ENCODE data around the gene OR10A2.

The OR10A2 gene

GRCh38 chr11:6825231-6825744 is 37.6 kb upstream of the OR10A2 start (continued):
- TF ChIP-seq ZNF274 (IDR thresholded peaks at IDR 0.05; ENCODE audit: low read length) (no peak), ZNF274 (tag by site-specific recombination; IDR thresholded peaks at IDR 0.05; ENCODE audit: borderline replicate concordance) (no peak), ZFHX2 (tag by site-specific recombination; conservative IDR thresholded peaks at IDR 0.05) (no peak), ZNF404 (tag by site-specific recombination; IDR thresholded peaks at IDR 0.05) (no peak), ZNF174 (tag by site-specific recombination; IDR thresholded peaks at IDR 0.05) (no peak), INSM2 (tag by site-specific recombination; IDR thresholded peaks at IDR 0.05) (peak; percentile 62; the same call in 1 of the 2 replicates), ZFP69B (tag by site-specific recombination; IDR thresholded peaks at IDR 0.05) (0 out of 2 replicates have a peak, but pooled peaks have one; percentile 28), FEZF1 (tag by site-specific recombination; IDR thresholded peaks at IDR 0.05) (no peak), ZNF76 (tag by site-specific recombination; IDR thresholded peaks at IDR 0.05; ENCODE audit: borderline replicate concordance, low read depth) (no peak), ZSCAN30 (tag by site-specific recombination; IDR thresholded peaks at IDR 0.05) (no peak), ZNF692 (tag by site-specific recombination; IDR thresholded peaks at IDR 0.05) (0 out of 2 replicates have a peak, but pooled peaks have one; percentile 18), ZNF747 (tag by site-specific recombination; IDR thresholded peaks at IDR 0.05) (no peak), ZNF530 (tag by site-specific recombination; IDR thresholded peaks at IDR 0.05; ENCODE audit: low read depth) (no peak), ZNF791 (tag by site-specific recombination; IDR thresholded peaks at IDR 0.05) (no peak), KLF17 (tag by site-specific recombination; IDR thresholded peaks at IDR 0.05) (peak; percentile 59; the same call in 1 of the 2 replicates), ZSCAN23 (tag by site-specific recombination; IDR thresholded peaks at IDR 0.05) (0 out of 2 replicates have a peak, but pooled peaks have one; percentile 19), ZNF626 (tag by site-specific recombination; IDR thresholded peaks at IDR 0.05) (no peak), SALL2 (tag by site-specific recombination; IDR thresholded peaks at IDR 0.05; ENCODE audit: borderline replicate concordance) (no peak), ZNF366 (tag by site-specific recombination; conservative IDR thresholded peaks at IDR 0.05) (peak; percentile 43; the same call in 1 of the 2 replicates), KLF1 (tag by site-specific recombination; IDR thresholded peaks at IDR 0.05) (no peak), ZNF785 (tag by site-specific recombination; IDR thresholded peaks at IDR 0.05) (no peak), HOXA7 (CRISPR knock-in tag; IDR thresholded peaks at IDR 0.05; ENCODE audit: borderline replicate concordance) (no peak), PRDM6 (tag by site-specific recombination; IDR thresholded peaks at IDR 0.05) (no peak), ZBTB11 (tag by site-specific recombination; conservative IDR thresholded peaks at IDR 0.05; ENCODE audit: low read depth) (peak; percentile 93), KLF8 (tag by site-specific recombination; IDR thresholded peaks at IDR 0.05) (0 out of 2 replicates have a peak, but pooled peaks have one; percentile 42), ZNF768 (tag by site-specific recombination; IDR thresholded peaks at IDR 0.05) (no peak), BCL11B (tag by site-specific recombination; IDR thresholded peaks at IDR 0.05; ENCODE audit: low read depth) (no peak), ZBTB26 (tag by site-specific recombination; optimal IDR thresholded peaks at IDR 0.05) (no peak), ZNF600 (tag by site-specific recombination; IDR thresholded peaks at IDR 0.05) (peak; percentile 58; the same call in 1 of the 2 replicates), YY2 (tag by site-specific recombination; IDR thresholded peaks at IDR 0.05) (no peak)
